Measurements from ENCODE around the gene RC3H1. TPM values are rescaled to one million over a fixed set of nuclear protein-coding genes. Genes with fewer than 3 reads are reported as not detected.

RC3H1 gene
- total and polyA plus RNA-seq, 10 of the 15 experiments (the other 5 are each of a cell fraction or from before 2014, with no cell fraction given): 1.4 to 33.9 (median 11.8) TPM

GRCh38 chr1:173948594-173948993 lies 73.6 kb downstream of the RC3H1 start:
- Histone ChIP-seq H3K27ac (ENCODE audit: control insufficient read depth, insufficient read depth) (no peak overlapping the region), H3K79me2 (ENCODE audit: control insufficient read depth, insufficient read depth, low read length) (no peaks in the 10 kb centered on the region), H4K20me1 (ENCODE audit: control insufficient read depth, insufficient read depth) (no peaks in the 10 kb centered on the region), H2AFZ (ENCODE audit: control insufficient read depth, low read depth, low read length) (no peak overlapping the region), H3K4me2 (ENCODE audit: control insufficient read depth, insufficient read depth) (no peak overlapping the region), H3K27me3 (replicated peaks in 1 of 2; ENCODE audit: control insufficient read depth in 2 of 2, insufficient read depth in 2 of 2, low read length in 1 of 2) (no peaks in the 10 kb centered on the region), H3K4me3 (no peak overlapping the region), H3K9ac (ENCODE audit: control insufficient read depth, insufficient read depth, low read length) (no peak overlapping the region), H3K36me3 (ENCODE audit: control insufficient read depth in 2 of 2, insufficient read depth in 2 of 2, low read length in 1 of 2) (peaks cover 5 to 49% of the 10 kb centered on the region in 2 experiments), H3K4me1 (ENCODE audit: control insufficient read depth, insufficient read depth, low read length) (no peaks in the 10 kb centered on the region), H3K9me3 (replicated peaks; ENCODE audit: control insufficient read depth, insufficient read depth, low read length) (no peaks in the 10 kb centered on the region)
- DNase-seq (ENCODE audit: low read depth, low spot score) (no peak), ATAC-seq (no peak), FAIRE-seq (no peak)
- intact Hi-C loops (cut with micrococcal nuclease; ENCODE audit: unreplicated experiment): loop anchor here (10.0 kb wide), 1 partner anchor 514 kb away; no protein-coding TSS in a partner anchor
- RAD21 ChIA-PET (ENCODE audit: unreplicated experiment): interaction anchor here (0.8 kb wide), 1 partner anchor 465 kb away, joined by 3 read pairs; no protein-coding TSS in a partner anchor
- POLR2A ChIA-PET: no interaction called here
- 100% methylated on average over 4 of the region's 4 CpGs for WGBS (ENCODE audit: insufficient coverage, insufficient replicate concordance, low lambda C conversion rate, missing lambda C conversion rate)
- SMC1A ChIA-PET (ENCODE audit: uncharacterized antibody, unreplicated experiment): no interaction called here
- in situ Hi-C loops (cut with MboI): no loop called here
- TF ChIP-seq SREBF2 (IDR thresholded peaks at IDR 0.05; ENCODE audit: low read length) (no peak), RB1 (IDR thresholded peaks at IDR 0.05; ENCODE audit: borderline replicate concordance) (no peak), SIN3A (IDR thresholded peaks at IDR 0.05; ENCODE audit: low read depth, low read length) (no peak), ZNF384 (IDR thresholded peaks at IDR 0.05; ENCODE audit: borderline replicate concordance, low read depth, low read length) (no peak), REST (IDR thresholded peaks at IDR 0.05; ENCODE audit: low read depth, low read length) (no peak), CBX3 (IDR thresholded peaks at IDR 0.05; ENCODE audit: borderline replicate concordance, low read depth) (no peak), ETV6 (conservative IDR thresholded peaks at IDR 0.05 in 1 of 2, IDR thresholded peaks at IDR 0.05 in 1 of 2; ENCODE audit: borderline replicate concordance in 1 of 2, low read depth in 1 of 2) (no peak), LARP7 (IDR thresholded peaks at IDR 0.05) (no peak), DPF2 (IDR thresholded peaks at IDR 0.05) (no peak), TAF1 (IDR thresholded peaks at IDR 0.05; ENCODE audit: borderline replicate concordance, low read depth, low read length) (no peak), TCF7 (IDR thresholded peaks at IDR 0.05; ENCODE audit: borderline replicate concordance) (no peak), ZNF207 (IDR thresholded peaks at IDR 0.05; ENCODE audit: borderline replicate concordance) (no peak), POU2F2 (IDR thresholded peaks at IDR 0.05; ENCODE audit: borderline replicate concordance, low read depth, low read length) (no peak), NBN (IDR thresholded peaks at IDR 0.05) (no peak), USF2 (IDR thresholded peaks at IDR 0.05; ENCODE audit: borderline replicate concordance, low read depth, low read length) (no peak), ZNF217 (IDR thresholded peaks at IDR 0.05) (no peak), PAX8 (IDR thresholded peaks at IDR 0.05) (no peak), SP1 (IDR thresholded peaks at IDR 0.05; ENCODE audit: low read depth, low read length) (no peak), ELK1 (IDR thresholded peaks at IDR 0.05; ENCODE audit: low read depth, low read length) (no peak)
- TF ChIP-seq, protein P1, sequence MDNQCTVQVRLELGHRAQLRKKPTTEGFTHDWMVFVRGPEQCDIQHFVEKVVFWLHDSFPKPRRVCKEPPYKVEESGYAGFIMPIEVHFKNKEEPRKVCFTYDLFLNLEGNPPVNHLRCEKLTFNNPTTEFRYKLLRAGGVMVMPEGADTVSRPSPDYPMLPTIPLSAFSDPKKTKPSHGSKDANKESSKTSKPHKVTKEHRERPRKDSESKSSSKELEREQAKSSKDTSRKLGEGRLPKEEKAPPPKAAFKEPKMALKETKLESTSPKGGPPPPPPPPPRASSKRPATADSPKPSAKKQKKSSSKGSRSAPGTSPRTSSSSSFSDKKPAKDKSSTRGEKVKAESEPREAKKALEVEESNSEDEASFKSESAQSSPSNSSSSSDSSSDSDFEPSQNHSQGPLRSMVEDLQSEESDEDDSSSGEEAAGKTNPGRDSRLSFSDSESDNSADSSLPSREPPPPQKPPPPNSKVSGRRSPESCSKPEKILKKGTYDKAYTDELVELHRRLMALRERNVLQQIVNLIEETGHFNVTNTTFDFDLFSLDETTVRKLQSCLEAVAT (IDR thresholded peaks at IDR 0.05): no peak
- no TSS peak for BruUV-seq (replicated peaks)
- CTCF ChIA-PET: no interaction called here
